ENCODE data around the gene WARS2.

WARS2 gene

DNA sequence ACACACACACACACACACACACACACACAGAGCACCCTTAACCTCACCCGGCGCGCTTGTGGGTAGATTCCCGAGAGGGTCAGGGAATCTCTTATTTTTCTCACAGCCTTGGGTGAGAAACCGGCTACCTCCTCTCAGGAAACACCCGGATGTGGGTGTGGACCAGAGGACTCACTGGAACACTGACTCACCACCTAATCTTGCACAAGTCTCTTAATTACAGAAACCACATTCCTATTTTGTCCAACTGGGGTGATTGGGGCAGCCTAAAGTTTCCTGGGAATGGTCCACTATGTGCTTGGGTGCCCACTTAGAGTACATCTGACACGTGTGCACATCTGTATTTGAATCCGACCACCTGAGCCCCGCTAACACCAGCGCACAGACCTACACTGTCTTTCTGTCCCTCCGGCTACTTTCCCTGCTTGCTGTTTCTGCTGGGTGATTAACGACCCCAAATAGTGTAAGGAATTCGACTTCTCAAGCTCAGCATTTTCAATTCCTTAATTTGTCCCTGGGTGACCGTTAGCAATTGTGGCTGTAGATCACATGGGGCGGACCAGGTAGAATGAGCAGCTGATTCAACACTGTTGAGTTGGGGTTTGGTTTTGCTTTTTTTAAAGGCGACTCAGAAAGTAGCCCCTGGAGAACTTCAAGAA lies 138.3 kb downstream of the WARS2 start:
- DNase-seq (ENCODE audit: insufficient read length, low spot score), result peak; percentile 22
- no peak for FAIRE-seq

DNA sequence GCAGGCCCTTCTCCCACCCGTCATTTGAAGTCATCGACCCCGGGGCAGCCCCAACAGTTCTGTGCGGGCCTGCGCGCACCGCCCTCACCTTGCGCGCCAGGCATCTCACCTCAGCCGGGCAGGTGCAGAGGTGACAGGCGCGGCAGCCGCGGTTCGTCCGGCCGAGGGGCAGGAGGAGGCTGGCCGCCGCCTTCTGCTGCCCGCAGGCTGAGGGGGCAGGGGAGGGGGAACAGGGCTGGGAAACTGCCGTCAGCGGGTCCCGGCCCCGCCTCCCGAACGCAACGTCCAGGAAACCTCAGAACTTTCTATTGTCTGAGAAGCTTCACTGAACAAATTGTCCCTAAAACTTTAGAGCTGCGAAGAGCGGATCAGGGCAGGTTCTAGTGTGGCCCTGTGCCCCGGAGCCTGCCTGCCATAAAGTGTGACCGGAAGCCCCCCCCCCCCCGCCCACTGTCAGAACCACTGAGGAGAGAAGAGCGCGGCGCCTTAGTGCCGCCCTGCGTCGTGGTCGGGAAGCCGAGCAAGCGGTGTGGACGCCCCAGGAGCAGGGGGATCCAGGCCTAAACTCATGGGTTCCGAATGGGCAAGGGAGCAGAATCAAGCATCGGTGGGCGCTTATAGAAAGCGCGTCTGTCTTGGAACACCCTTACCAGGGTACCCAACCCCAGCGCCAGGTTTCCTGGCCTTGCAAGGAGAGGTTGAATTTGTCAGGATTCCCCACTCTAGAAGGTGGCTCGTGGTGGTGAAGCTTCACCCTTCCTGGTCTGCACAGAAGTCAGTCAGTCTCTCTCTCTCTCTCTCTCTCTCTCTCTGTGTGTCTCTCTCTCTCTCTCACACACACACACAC lies 139.0 kb downstream of the WARS2 start:
- DNase-seq (ENCODE audit: insufficient read length, low spot score), result no peak
- no peak for FAIRE-seq

DNA sequence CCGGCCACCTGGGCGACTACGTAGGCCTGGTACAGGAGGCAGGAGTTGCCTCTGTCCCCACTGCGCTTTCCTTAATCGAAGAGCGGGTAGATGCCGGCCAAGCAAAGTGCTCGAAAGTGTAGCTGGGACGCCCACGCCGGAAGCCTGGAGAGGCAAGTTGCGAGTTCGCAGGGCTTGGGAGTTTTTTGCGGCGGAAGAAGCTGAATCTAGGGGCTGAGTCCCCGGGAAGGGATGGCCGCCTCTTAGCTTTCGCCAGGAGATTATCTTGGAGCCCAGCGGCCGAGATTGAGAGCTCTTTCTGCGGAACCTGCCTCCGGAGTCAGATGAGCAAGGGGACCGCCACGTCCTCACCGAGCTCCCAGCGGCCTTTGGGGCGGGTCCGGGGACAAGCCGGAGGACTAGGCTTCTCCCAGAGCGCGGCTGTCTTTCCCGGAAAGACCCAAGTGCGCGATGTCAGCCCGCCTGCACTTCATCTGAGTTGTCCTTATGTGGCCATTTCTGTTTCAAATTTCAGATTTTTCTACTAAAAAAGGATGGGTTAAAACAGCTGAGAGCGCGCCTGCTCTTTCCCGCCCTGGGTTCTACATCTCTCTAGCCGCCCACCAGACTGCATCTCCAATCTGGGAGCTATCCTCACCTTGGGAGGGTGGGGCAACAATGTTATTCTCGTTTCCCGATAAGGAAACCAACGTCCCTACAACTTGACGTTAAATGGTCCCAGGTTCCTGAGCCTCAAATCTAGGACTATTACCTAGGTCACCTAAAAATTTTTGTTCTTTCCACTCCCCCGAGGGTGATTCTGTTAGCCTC lies 139.9 kb downstream of the WARS2 start:
- DNase-seq (ENCODE audit: insufficient read length, low spot score) (no peak), FAIRE-seq (no peak)

DNA sequence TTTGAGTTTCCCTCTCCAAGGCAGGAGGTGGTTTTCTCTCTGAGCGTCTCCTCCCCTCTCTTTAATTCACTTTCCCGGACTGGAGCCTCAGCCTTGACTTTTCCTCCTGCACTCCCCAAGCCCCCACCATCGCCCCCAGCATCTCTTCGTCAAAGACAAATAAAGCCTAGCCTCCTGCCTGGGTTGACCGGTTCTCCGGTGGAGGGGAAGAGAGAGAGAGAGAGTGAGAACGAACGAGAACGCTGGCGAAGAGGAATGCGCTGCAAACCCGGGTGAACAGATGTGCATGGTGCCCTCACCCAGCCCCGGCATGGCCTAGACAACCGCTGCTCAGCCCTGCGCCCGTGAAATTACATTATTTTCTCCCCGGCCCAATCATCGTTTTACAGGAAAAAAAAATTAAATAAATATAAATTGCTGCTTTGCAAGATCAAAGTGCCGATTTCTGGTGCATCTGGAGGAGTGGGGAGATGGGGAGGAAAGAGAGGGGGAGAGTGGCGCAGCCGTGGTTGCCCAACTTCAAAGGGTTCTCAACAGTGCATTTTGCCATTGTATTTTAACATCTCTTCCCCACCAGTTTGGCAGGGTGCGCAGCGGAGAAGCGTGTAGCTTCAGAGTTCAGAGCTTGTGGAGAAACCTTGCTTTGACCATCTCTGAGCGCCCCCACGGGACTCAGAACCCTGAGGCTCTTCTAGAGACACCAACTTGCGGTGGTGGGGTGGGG lies 140.9 kb downstream of the WARS2 start:
- FAIRE-seq (no peak), DNase-seq (ENCODE audit: insufficient read length, low spot score) (no peak)

DNA sequence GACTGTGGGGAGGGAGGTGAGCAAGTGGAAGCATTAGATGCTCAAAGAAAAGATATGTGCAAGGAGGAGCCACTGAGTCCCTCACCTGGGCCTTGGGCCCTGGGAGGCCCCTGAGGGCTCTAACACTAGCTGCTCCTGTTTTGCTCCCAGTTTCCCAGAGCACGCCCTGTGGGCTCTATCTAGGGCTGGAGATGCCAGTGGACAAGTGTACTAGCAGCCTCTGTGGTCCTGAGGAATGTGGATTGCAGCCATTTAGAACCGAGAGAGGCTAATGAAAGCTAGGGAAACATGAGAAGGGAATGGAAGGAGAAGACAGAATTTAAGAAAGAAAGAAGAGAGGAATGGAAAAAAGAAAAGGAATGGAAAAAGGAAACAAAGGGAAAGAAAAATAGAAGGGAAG lies 142.3 kb downstream of the WARS2 start:
- FAIRE-seq (no peak), DNase-seq (ENCODE audit: insufficient read length, low spot score) (no peak)

DNA sequence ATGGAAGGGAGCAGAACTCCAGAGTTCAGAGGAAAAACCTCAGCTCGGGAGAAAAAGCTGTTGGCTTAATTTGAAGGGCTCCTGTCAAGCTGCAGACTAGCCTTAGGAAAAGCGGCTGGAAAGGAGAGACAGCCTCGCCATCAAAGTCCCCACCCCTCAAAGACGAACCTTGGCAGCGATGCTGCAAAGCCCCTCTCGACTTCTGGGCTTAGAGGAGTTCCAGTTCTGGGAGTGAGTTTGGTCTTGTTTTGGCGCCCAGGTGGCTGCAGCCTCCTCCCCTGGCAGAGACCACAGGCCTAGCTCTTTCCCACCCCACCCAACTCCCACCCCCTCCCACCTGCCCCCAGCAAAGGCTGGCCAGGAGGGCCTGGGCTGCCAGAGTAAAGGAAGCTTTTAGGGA lies 143.2 kb downstream of the WARS2 start:
- no peak for FAIRE-seq
- no peak for DNase-seq (ENCODE audit: insufficient read length, low spot score)

DNA sequence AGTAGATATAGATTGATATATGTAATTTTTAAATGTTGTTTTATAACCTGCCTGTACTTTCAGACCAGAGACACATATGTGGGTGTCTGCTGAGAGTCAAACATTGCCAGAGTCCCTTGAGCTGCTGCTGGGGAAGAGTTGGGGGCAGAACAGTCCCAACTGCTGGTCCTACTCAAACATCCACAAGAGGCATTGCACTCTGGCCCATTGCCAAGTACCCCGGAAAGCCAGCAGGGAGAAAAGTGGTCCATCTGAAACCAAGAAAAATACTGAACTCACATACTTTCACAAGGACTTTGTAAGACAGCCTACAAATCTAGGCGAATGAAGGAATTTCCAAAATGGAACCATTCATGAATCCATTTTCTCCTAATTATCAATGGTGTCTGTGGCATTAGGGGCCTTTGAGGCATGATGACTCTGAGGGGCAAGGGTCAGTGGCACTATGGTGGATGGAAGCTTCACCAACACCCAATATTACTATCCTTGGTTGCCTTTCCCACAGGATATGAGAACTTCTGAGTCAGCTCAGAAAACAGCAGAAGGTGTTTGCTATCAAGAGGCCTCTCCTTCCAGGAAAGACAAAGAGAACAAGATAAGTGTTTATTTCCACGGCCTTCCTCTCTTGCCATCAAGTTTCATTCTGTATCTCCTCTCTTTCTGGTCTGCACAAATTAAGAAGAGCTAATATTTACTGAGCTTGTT lies 145.0 kb downstream of the WARS2 start:
- DNase-seq (ENCODE audit: insufficient read length, low spot score) (no peak), FAIRE-seq (no peak)

DNA sequence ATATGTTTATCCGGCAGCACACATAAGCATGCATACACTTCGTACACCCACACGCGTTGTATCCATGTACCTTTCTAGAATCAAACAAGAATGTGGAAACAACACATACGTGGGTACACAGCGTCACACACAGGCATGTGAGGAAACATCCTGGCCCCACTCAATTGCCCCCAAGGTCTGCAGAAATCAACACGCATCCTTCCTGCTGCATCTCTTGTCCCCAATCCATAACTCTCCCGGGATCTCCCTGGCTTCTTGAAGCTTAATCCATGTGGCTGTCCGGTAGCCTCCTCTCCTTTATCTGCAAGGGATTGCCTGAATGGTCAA lies 146.8 kb downstream of the WARS2 start:
- FAIRE-seq (no peak), DNase-seq (ENCODE audit: insufficient read length, low spot score) (no peak)

DNA sequence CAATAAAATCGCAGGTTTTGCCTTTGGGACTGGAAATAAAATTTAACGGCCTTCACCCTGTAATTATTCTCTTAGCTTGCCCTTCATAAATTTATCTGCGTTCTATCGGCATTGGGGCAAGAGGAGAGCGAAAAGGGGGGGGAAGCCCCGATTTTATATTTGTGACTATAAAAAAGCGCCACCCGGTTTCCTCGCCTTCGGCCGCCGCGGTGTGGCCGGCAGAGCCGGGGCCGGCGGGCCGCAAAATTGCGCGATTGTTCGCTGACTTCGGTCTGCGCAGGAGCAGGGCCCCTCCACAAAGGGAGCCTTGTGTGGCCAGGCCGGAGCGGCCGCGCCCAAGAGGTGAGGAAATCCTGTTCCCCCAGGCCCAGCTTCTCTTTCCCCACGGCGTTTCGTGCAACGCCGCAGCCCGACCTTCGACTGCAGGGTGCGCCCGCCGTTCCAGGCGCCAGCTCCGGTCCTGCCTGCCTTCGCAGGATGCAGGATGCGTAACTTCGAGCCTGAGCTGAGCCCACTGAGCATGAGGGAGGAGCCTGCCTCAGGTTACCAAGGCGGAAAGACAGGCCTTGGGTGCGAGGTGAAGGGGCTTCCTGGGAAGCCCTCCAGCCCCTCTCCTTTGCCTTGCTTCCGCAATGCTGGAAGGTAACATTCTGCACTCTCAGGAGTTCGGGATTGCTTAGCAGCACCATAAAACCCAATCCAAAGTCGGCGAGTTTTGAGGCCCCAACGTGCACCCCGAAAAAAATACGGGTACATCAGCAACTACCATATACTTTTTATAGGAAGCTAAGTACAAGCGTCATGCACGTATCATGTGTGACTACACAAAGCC lies 147.4 kb downstream of the WARS2 start:
- DNase-seq (ENCODE audit: insufficient read length, low spot score), result no peak

DNA sequence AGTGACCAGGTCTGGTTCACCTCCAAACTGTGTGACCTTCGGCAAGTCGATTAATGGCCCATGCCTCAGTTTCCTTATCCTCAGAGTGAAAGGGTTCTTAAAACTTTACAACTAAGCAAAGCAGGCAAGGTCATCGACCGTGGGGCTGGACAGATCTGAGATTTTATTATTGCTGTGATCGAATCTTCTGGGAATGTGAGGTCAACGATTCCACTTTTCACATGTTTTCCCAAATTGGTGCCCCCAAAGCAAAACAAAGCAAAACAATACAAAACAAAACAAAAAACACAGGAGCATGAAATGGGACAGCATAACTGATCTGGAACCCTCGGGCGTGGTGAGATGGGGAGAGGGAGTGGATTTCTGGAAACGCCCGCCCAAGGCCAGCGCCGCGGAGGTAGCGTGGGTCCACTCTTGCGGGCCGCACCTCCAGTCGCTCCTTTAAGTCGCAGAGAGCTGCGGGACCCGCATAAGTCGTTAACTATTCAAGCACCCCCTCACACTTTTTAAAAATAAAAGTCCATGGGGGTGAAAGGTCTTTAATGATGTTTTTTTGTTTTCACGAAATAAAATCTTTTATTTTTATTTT lies 148.1 kb downstream of the WARS2 start:
- FAIRE-seq (no peak), DNase-seq (ENCODE audit: insufficient read length, low spot score) (no peak)

More for the DNA sequence above, 147.4 kb downstream of the WARS2 start:
- FAIRE-seq, result no peak

DNA sequence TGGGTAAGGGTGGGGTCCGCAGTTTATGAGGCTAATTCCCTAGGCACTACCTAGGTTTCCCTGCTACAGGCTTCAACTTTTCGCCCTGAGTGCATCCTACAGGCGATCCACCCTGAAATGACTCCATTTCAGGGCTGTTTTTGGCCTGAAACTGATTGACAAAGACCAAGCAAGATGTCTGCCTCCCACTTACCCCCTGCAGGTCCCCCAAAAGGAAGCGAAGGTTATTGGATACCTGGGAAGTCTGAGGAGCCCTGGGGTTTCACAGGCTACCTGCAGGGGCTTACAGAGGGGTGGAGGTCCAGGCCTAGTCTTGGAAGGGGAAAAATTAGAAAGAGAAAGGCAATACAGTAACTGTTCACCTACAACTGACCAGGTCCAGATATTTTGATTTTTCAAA lies 149.0 kb downstream of the WARS2 start:
- FAIRE-seq, result no peak
- DNase-seq (ENCODE audit: insufficient read length, low spot score), result no peak

DNA sequence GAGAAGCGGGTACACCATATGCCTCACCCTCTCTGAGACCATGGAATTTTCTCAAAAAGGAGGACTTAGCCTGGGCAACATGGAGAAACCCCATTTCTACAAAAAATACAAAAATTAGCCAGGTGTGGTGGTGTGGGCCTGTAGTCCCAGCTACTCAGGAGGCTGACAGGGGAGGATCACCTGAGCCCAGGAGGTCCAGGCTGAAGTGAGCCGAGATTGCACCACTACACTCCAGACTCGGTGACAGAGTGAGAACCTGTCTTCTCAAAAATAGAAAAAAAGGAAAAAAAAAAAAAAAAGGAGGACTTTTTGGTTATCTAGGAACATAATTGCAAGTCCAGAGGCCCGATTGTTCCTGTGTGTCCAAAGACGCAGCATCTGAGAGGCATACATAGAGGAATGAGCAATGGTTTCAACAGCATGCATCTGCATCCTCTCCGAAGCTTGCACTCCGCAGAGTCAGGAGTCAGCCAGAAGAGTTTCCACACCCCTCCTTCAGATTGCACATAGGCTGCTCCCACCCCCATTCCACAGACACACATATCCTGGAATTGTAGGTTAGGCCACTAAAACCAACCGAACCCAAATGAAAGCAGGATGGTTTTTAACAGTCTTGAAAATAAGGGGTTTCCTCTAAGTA lies 149.8 kb downstream of the WARS2 start:
- FAIRE-seq (no peak), DNase-seq (ENCODE audit: insufficient read length, low spot score) (no peak)

DNA sequence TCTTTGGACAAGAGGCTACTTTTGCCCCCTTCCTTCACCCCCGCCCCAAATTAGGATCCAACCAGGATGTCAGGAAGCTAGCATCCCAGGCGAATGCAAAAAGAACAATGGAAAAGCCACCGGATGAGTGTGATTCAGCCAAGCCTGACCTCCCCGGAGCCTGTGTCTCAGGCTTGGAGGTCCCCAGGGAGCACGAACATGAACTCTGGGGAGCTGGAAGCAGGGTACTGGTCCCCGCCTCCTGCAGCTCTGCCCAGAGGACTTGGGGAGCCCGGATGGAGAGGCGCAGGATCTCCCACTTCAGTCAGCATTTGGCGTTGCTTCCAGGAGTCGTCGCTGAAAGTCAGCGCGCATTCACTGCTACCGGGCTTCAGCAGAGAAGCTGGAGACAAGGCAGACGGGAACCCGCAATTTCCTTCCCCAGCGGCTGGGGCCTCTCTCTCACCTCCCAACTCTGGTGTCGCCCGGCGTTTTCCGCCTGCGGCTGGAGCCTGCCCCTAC lies 150.5 kb downstream of the WARS2 start:
- FAIRE-seq (no peak), DNase-seq (ENCODE audit: insufficient read length, low spot score) (no peak)

DNA sequence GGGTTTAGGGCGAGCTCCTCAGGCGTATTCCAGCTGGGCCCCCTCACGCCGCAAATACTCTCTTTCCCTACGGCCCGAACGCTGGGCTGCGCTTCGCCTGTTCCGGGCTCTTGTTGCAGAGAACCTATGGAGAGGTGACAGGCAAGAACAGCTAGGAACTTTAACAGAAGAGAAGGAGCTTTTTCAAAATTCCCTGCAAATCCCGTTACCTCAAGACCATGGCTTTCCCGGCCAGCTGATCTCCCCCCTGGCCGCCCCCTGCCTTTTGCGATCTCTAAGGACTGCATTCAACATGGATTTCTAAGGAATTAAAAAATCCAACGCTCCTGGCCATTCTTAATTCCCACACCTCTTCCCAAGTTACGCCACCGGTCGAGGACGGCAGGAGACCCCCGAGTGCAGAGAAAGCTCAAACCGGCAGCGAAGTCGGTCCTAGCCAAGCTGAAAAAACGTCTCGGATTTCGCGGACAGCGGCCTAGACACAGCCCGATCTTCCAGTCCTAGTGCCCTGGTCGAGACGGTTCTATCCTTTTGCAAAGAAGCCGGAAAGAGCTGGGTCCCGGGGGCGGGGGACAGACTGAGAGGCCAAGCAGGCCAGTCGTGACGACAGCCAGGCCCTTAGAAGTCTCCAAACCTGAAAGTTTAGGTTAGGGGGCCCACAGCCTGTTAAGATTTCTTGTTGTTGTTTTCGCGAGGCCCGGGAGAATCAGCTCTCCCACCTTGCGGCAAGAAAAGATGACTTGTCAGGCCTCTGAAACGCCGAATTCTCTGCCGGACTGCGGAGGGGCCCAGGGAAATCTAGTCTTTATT lies 151.2 kb downstream of the WARS2 start:
- no peak for FAIRE-seq

DNA sequence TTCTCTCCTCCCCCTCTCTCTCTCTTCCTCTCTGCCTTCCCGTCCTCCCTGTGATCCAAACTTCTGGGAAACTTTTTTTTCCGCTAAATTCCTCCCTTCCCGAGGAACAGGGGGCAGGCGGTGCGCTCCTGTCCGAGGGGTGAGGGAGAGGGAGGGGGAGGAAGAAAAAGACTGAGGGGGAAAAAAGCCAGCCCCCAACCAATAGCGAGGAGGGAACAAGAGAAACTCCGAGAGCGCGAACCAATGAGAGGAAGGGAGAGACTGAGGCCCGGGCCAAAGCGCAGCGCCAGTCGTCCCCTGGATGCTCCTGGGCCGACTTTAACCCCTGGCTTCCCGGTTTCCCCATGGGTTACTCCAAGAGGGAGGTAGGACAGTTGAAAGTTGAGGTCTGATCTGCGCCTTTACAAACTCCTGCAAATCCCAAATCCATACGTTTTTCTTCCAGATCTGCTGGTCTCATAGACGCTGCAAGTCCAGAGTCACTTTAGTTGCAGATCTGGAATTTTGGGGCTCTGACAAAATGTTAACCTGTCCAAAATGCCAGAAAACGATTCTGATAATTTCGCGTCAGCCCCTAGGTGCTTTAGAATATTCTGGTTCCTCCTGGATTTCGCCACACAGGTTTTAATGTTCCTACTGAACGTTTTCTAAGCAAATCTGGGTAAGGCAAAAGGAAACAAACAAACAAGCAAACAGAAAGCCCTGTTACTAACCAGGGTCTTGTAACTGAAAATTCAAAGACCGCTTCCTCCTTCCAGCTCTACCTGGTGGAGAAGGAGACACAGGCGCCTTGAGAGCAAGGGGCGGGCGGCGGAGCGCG lies 152.1 kb downstream of the WARS2 start, which contains the start of gene TBX15:
TBX15 (minus strand) TSS at position 158 of the 820 bp plus-strand sequence. CDS start 548 bp downstream, outside the sequence.
- no peak for DNase-seq (ENCODE audit: insufficient read length, low spot score)
- FAIRE-seq, result no peak

More for the DNA sequence above, 151.2 kb downstream of the WARS2 start:
- no peak for DNase-seq (ENCODE audit: insufficient read length, low spot score)

DNA sequence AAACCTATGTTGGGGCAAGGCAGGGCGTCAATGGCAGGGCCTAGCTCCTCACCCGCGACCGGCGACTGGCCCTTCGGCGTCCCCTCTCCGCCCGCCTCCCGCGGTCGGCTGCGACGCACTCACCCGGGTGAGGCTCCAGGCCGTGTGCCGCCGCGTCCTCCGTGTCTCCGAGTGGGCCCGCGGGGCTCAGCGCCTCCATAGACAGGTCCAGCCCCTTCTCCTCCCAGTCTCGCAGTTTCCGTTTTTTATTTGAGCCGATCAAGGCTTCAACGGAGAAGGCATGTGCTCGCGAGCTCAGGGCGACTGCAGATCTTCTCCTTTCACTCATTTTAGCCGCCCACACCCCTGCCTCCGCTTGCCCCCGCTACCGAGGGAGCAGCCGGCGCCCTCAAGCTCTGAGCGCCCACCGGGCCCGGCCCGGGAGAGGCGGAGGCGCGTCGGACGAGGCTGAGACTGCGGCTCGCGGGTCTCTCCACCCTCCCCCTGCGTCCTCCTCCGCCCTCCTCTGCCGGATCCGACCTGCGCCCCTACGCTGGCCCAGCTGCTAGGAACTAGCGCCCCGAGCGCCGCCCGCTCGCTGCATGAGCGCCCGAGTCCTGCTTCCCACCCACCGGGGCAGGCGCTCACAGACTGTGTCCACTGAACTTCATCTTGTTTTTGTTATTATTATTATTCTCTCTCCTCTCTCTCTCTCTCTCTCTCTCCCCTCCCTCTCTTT lies 152.8 kb downstream of the WARS2 start:
- DNase-seq (ENCODE audit: insufficient read length, low spot score), result peak; percentile 23
- FAIRE-seq, result no peak
